Calu3 (cell line): ENCODE measurements around the gene ANP32B. TPM values are rescaled to one million over a fixed set of nuclear protein-coding genes. Genes with fewer than 3 reads are reported as not detected.
A peak's percentile ranks its signal among the peaks of the same experiment; 100 is the strongest.

Experiments
- BruUV-seq: library from RNA; stranded (reverse); fragments of 400-500 nt; replicated peaks from 2 replicates; lab custom pipeline; 2021; lab: Mats Ljungman, UMichigan
- CTCF ChIA-PET: fragments of 300-600 bp; sonication (Branson Sonifier 250); formaldehyde crosslinking; loops from one replicate; lab custom pipeline; 2022; ENCODE audit warnings: antibody characterized with exemption; lab: Charles Lee
- DNase-seq: peaks from one replicate; pipeline ENCODE4 v3.0.0; 2022
- H3K27ac Mint-ChIP-seq: one replicate; pipeline ENCODE4 v1.8.0; 2022; ENCODE audit warnings: mixed read lengths; ENCODE audit not compliant: unreplicated experiment
- H3K27me3 Mint-ChIP-seq: one replicate; pipeline ENCODE4 v1.8.0; 2022; ENCODE audit warnings: mixed read lengths; ENCODE audit not compliant: unreplicated experiment
- H3K36me3 Mint-ChIP-seq: one replicate; pipeline ENCODE4 v1.8.0; 2022; ENCODE audit warnings: mild to moderate bottlenecking, moderate library complexity, mixed read lengths; ENCODE audit not compliant: insufficient read depth, unreplicated experiment
- H3K4me1 Mint-ChIP-seq: one replicate; pipeline ENCODE4 v1.8.0; 2022; ENCODE audit warnings: mild to moderate bottlenecking, low read depth, mixed read lengths; ENCODE audit not compliant: unreplicated experiment
- H3K4me3 Mint-ChIP-seq: one replicate; pipeline ENCODE4 v1.8.0; 2022; ENCODE audit warnings: mild to moderate bottlenecking, low read depth, moderate library complexity, mixed read lengths; ENCODE audit not compliant: unreplicated experiment
- H3K9me3 Mint-ChIP-seq: one replicate; pipeline ENCODE4 v1.8.0; 2022; ENCODE audit warnings: low read depth, mixed read lengths; ENCODE audit not compliant: unreplicated experiment
- intact Hi-C: fragments of 100-400 bp; cut with micrococcal nuclease; formaldehyde crosslinking; loops from one replicate; pipeline ENCODE4 v1.10.0; 2022; ENCODE audit not compliant: unreplicated experiment
- total RNA-seq: library from RNA; stranded (reverse); gene quantifications from 2 replicates; pipeline ENCODE4 v1.2.3, GENCODE V29; 2022
- TF ChIP-seq, protein P1 (sequence below): fragments of 200-600 bp; IDR thresholded peaks from one replicate; pipeline ENCODE4 v1.8.0; 2022; ENCODE audit warnings: antibody characterized with exemption; ENCODE audit not compliant: unreplicated experiment

The ANP32B gene
- total RNA-seq, 1 experiment from 2014 or later = 135 TPM

DNA sequence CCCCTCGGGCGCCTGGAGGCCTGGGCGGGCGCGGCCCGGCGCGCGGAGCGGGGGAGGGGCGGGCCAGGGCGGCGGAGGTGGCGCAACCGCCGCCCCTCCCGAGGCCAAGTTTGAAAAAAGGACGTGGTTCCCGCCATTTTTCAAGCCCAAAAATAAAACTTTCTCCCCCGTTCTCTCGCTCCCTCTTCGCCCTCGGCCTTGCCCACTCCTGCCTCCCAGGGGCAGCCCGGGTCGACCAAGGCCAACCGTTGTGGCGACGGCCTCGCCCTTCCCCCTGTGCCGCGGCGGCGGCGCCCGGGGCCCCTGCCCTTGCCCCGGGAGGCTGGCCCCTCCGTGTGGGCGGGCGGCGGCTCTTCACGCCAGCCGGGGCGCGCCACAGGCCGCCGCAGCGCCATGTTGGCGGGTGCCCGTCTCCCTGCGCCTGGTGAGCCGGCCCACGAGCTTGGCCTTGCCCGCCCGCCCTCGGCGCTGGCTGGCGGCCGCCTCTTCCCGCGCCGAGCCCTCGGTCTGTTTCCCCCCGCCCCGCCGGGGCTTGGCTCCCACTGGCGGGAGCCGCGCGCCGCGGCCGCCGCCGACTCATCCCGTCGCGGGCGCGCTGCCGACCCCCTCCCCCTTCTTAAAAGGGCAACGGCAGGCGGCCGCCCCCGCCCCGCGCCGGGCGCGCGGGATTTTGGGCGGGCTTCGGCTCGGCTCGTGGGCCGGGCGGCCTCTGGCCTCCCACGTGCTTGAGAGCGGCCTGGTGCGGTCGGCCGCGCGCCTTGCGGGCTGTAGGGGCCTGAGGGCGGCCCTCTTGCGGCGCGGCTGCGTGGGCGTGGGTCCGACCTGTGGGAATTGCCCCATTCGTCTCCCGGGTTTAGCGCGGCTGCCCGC is 1.3 kb downstream of the ANP32B start:
- peaks cover 16% of the 10 kb centered on the region for H3K4me1 Mint-ChIP-seq
- no peaks in the 10 kb centered on the region for H3K9me3 Mint-ChIP-seq
- no peaks in the 10 kb centered on the region for H3K27me3 Mint-ChIP-seq
- BruUV-seq = no TSS peak
- H3K27ac Mint-ChIP-seq = no peak overlapping the region
- CTCF ChIA-PET = no interaction called here
- intact Hi-C loops = no loop called here
- TF ChIP-seq, protein P1, sequence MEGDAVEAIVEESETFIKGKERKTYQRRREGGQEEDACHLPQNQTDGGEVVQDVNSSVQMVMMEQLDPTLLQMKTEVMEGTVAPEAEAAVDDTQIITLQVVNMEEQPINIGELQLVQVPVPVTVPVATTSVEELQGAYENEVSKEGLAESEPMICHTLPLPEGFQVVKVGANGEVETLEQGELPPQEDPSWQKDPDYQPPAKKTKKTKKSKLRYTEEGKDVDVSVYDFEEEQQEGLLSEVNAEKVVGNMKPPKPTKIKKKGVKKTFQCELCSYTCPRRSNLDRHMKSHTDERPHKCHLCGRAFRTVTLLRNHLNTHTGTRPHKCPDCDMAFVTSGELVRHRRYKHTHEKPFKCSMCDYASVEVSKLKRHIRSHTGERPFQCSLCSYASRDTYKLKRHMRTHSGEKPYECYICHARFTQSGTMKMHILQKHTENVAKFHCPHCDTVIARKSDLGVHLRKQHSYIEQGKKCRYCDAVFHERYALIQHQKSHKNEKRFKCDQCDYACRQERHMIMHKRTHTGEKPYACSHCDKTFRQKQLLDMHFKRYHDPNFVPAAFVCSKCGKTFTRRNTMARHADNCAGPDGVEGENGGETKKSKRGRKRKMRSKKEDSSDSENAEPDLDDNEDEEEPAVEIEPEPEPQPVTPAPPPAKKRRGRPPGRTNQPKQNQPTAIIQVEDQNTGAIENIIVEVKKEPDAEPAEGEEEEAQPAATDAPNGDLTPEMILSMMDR = no peak
- peak overlapping the region; percentile 72 for H3K4me3 Mint-ChIP-seq
- peak; percentile 69 for DNase-seq
- peaks cover 35% of the 10 kb centered on the region for H3K36me3 Mint-ChIP-seq

DNA sequence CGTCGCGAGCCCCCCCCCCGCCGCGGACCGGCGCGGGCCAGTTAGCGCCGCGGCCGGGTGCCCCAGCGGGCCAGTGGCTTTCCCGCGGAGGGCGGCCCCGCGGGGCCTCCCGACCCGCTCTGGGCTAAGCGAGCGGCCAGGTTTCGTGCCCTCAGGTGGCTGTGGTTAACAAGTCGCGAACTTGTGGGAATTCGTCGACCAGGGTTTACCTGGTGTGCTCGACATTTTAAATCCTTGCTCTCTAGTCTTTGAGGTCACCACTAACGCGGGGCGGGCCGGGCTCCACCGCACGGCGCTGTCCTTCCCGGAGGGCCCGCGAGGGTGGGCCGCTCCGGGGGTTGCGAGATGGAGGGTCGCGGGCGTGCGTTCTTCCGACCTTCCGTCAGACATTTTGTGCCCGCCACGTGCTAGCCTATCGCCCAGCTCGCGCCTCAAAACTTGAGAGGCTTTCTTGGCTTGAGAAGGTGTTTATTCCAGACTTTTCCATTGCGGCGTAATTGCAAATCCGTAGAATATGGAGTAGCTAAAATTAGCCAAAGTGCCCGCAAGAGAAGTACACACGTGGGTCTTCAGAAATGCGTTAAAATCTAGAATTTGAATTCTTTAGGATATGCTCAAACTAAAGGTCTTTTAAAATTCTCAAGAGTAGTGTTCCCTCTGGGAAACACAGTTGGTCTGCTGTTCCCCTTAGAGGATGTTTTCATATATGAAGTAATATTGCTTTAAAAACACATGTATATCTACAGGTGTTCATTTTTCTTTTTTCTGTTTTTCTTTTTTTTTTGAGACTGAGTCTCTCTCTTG is 2.1 kb downstream of the ANP32B start:
- BruUV-seq = no TSS peak
- peak; percentile 11 for DNase-seq
- Mint-ChIP-seq H3K9me3 (no peaks in the 10 kb centered on the region), H3K4me1 (peaks cover 25% of the 10 kb centered on the region), H3K27me3 (no peaks in the 10 kb centered on the region), H3K36me3 (peaks cover 39% of the 10 kb centered on the region), H3K4me3 (peak overlapping the region; percentile 72), H3K27ac (peak overlapping the region; percentile 4)
- intact Hi-C loops = no loop called here
- TF ChIP-seq, protein P1 = no peak
- CTCF ChIA-PET = no interaction called here

DNA sequence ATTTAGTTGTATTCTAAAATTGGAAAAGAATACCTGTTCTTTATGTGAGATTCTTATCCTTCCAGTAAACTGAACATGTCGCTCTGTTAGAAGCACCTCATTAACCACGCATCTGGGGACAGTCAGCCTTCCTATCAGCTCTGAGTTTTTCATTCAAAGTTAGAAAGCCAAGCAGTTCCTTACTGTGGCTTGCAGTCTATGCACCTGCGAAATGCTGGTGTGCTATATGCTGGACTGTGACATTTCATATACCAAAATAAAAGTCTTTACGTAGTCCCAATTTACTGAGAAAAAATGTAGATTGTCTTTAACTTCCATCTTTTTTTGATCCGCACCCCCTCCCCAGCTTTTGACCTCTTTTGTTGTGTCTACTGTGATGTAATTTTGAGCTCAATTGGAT is 4.3 kb downstream of the ANP32B start:
- TF ChIP-seq, protein P1 = no peak
- H3K4me3 Mint-ChIP-seq = no peak overlapping the region
- CTCF ChIA-PET = no interaction called here
- no peak overlapping the region for H3K27ac Mint-ChIP-seq
- peaks cover 31% of the 10 kb centered on the region for H3K4me1 Mint-ChIP-seq
- BruUV-seq = no TSS peak
- H3K9me3 Mint-ChIP-seq = no peaks in the 10 kb centered on the region
- intact Hi-C loops = no loop called here
- H3K36me3 Mint-ChIP-seq = peaks cover 45% of the 10 kb centered on the region
- DNase-seq = no peak
- no peaks in the 10 kb centered on the region for H3K27me3 Mint-ChIP-seq

DNA sequence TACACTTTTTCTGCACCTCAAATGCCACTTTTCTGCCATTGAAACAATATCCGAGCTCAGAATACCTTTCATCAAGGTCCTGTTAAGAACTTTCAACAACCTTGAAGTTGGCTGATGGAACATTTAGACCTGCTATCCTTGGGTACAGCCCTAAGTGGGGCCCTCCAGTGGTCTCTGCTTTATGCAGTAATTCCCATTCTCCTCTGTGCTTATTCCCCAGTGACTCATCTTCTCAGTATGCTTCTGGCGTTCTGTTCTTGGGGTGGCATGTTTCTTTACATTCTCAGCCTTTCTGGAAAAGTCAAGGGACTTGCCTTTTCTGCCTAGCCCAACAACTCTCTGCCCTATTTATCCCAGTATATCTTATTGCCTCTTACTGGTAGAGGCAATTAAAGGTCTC is 7.1 kb downstream of the ANP32B start:
- intact Hi-C loops = no loop called here
- peaks cover 39% of the 10 kb centered on the region for H3K4me1 Mint-ChIP-seq

More for the DNA sequence above, 7.1 kb downstream of the ANP32B start:
- TF ChIP-seq, protein P1 = no peak
- no peaks in the 10 kb centered on the region for H3K27me3 Mint-ChIP-seq
- CTCF ChIA-PET = no interaction called here
- H3K36me3 Mint-ChIP-seq = peaks cover 22% of the 10 kb centered on the region
- BruUV-seq = no TSS peak
- H3K27ac Mint-ChIP-seq = no peak overlapping the region
- no peak for DNase-seq
- peak overlapping the region; percentile 12 for H3K4me3 Mint-ChIP-seq
- H3K9me3 Mint-ChIP-seq = no peaks in the 10 kb centered on the region
